C4-2B (cell line): ENCODE data around the gene TMPRSS11E.

Experiments
- CTCF ChIP-seq: fragments of 450-650 bp; conservative IDR thresholded peaks from 2 replicates; pipeline ENCODE4 v1.5.1; 2017; ENCODE audit warnings: mild to moderate bottlenecking
- ZFX ChIP-seq: fragments of 450-650 bp; IDR thresholded peaks from 2 replicates; pipeline ENCODE4 v1.6.1; 2017

GRCh38 chr4:68460085-68460484 is 12.8 kb downstream of the TMPRSS11E start:
- TF ChIP-seq CTCF: no peak
- TF ChIP-seq ZFX: no peak
